ENCODE data around the gene PRDM15. TPM values are rescaled to one million over a fixed set of nuclear protein-coding genes. Genes with fewer than 3 reads are reported as not detected.

The PRDM15 gene
- polyA plus RNA-seq, 12 donors: 3.7 to 5.8 (median 4.5) TPM; not detected in 1

- DNase-seq: no peak
Measured at GRCh38 chr21:41865002-41865777, 14.0 kb downstream of the PRDM15 start.

- DNase-seq: no peak
Measured at GRCh38 chr21:41864311-41865001, 14.7 kb downstream of the PRDM15 start.

GRCh38 chr21:41863439-41863740 is 15.8 kb downstream of the PRDM15 start:
- no peak for DNase-seq

- no peak for DNase-seq
Measured at GRCh38 chr21:41861987-41862386, 17.2 kb downstream of the PRDM15 start.

GRCh38 chr21:41861255-41861654 is 17.9 kb downstream of the PRDM15 start:
- DNase-seq: no peak

- no peak for DNase-seq
Measured at GRCh38 chr21:41859297-41859980, 19.7 kb downstream of the PRDM15 start.

- no peak for DNase-seq
Measured at GRCh38 chr21:41858466-41859296, 20.5 kb downstream of the PRDM15 start.

- DNase-seq: no peak
Measured at GRCh38 chr21:41857771-41858300, 21.3 kb downstream of the PRDM15 start.

GRCh38 chr21:41856572-41856971 is 22.6 kb downstream of the PRDM15 start:
- no peak for DNase-seq

GRCh38 chr21:41854426-41854995 is 24.6 kb downstream of the PRDM15 start:
- DNase-seq: no peak

GRCh38 chr21:41852929-41853320 is 26.2 kb downstream of the PRDM15 start:
- no peak for DNase-seq

GRCh38 chr21:41852151-41852928 is 26.8 kb downstream of the PRDM15 start:
- DNase-seq: no peak

- no peak for DNase-seq
Measured at GRCh38 chr21:41851090-41851790, 27.9 kb downstream of the PRDM15 start.

GRCh38 chr21:41850085-41850484 is 29.1 kb downstream of the PRDM15 start:
- no peak for DNase-seq

- no peak for DNase-seq
Measured at GRCh38 chr21:41848958-41849580, 30.1 kb downstream of the PRDM15 start.

GRCh38 chr21:41848533-41848932 is 30.6 kb downstream of the PRDM15 start:
- no peak for DNase-seq

GRCh38 chr21:41847066-41847804 is 31.9 kb downstream of the PRDM15 start:
- no peak for DNase-seq

- DNase-seq: no peak
Measured at GRCh38 chr21:41846536-41846935, 32.6 kb downstream of the PRDM15 start.

GRCh38 chr21:41846033-41846317 is 33.2 kb downstream of the PRDM15 start:
- DNase-seq: no peak

All from muscle of arm (tissue), 12 donors.